ENCODE measurements around the gene BOLL.

Gene BOLL

GRCh38 chr2:197707316-197708213 lies 77.6 kb downstream of the BOLL start:
- H4K12ac ChIP-seq (ENCODE audit: low read depth, low read length) = no peak overlapping the region

GRCh38 chr2:197706839-197707207 lies 78.3 kb downstream of the BOLL start:
- no peaks in the 10 kb centered on the region for H3K27me3 ChIP-seq (ENCODE audit: insufficient read depth, low read length)
- no peak overlapping the region for H3K4me3 ChIP-seq (ENCODE audit: low read depth, low read length)
- no CpG with 5 or more reads among the region's 5 CpGs for WGBS (ENCODE audit: extremely low coverage, insufficient coverage, insufficient read length)
- peaks cover 9 to 13% of the 10 kb centered on the region in 2 experiments for H3K4me1 ChIP-seq (ENCODE audit: control insufficient read depth in 1 of 2, insufficient read depth in 2 of 2, low read length in 2 of 2)
- H2BK5ac ChIP-seq (ENCODE audit: low read depth, low read length, poor library complexity) = no peak overlapping the region
- no peaks in the 10 kb centered on the region for H3K79me2 ChIP-seq (ENCODE audit: control insufficient read depth, insufficient read depth, low read length, poor library complexity)
- no peak overlapping the region for H4K8ac ChIP-seq (ENCODE audit: low read depth, low read length)
- H2AK5ac ChIP-seq (ENCODE audit: low read length) = no peak overlapping the region
- no peak overlapping the region for H2AFZ ChIP-seq (ENCODE audit: insufficient read depth, low read length, poor library complexity)
- H3K4me2 ChIP-seq (ENCODE audit: low read length) = peak overlapping the region; percentile 98
- no peak overlapping the region for H3K18ac ChIP-seq (ENCODE audit: low read length)
- no peak overlapping the region for H2BK120ac ChIP-seq (ENCODE audit: insufficient read depth, low read length, poor library complexity)
- no peak overlapping the region for H4K91ac ChIP-seq (ENCODE audit: low read depth, low read length)
- no peak overlapping the region for H4K12ac ChIP-seq (ENCODE audit: low read depth, low read length)
- H3K79me1 ChIP-seq (ENCODE audit: low read length) = peaks cover 4% of the 10 kb centered on the region
- H3K14ac ChIP-seq (ENCODE audit: low read length) = no peak overlapping the region
- H2BK12ac ChIP-seq (ENCODE audit: low read length) = no peak overlapping the region
- no peak overlapping the region for H3K27ac ChIP-seq (ENCODE audit: low read depth, low read length)
- no peaks in the 10 kb centered on the region for H3K36me3 ChIP-seq (ENCODE audit: control insufficient read depth in 1 of 2, insufficient read depth in 2 of 2, low read length in 2 of 2)
- no peak for DNase-seq
- H3K4ac ChIP-seq (ENCODE audit: low read depth, low read length) = no peak overlapping the region
- H3K23ac ChIP-seq (ENCODE audit: low read length) = no peak overlapping the region
- no peak overlapping the region for H3K9ac ChIP-seq (ENCODE audit: low read length)
- no peaks in the 10 kb centered on the region for H3K9me3 ChIP-seq (ENCODE audit: insufficient read depth, low read depth, low read length)

More at GRCh38 chr2:197707316-197708213, 77.6 kb downstream of the BOLL start:
- no peaks in the 10 kb centered on the region for H3K9me3 ChIP-seq (ENCODE audit: insufficient read depth, low read depth, low read length)
- DNase-seq = peak; percentile 11 to 65
- H2AFZ ChIP-seq (ENCODE audit: insufficient read depth, low read length, poor library complexity) = no peak overlapping the region
- peaks cover 9 to 13% of the 10 kb centered on the region in 2 experiments for H3K4me1 ChIP-seq (ENCODE audit: control insufficient read depth in 1 of 2, insufficient read depth in 2 of 2, low read length in 2 of 2)
- no peak overlapping the region for H4K91ac ChIP-seq (ENCODE audit: low read depth, low read length)
- no peak overlapping the region for H2BK5ac ChIP-seq (ENCODE audit: low read depth, low read length, poor library complexity)
- H4K8ac ChIP-seq (ENCODE audit: low read depth, low read length) = no peak overlapping the region
- H2AK5ac ChIP-seq (ENCODE audit: low read length) = no peak overlapping the region
- H3K4me2 ChIP-seq (ENCODE audit: low read length) = peak overlapping the region; percentile 41
- WGBS (ENCODE audit: extremely low coverage, insufficient coverage, insufficient read length) = no CpG with 5 or more reads among the region's 4 CpGs
- H3K23ac ChIP-seq (ENCODE audit: low read length) = no peak overlapping the region
- H3K27ac ChIP-seq (ENCODE audit: low read depth, low read length) = no peak overlapping the region
- no peak overlapping the region for H3K18ac ChIP-seq (ENCODE audit: low read length)
- no peaks in the 10 kb centered on the region for H3K79me2 ChIP-seq (ENCODE audit: control insufficient read depth, insufficient read depth, low read length, poor library complexity)
- no peaks in the 10 kb centered on the region for H3K36me3 ChIP-seq (ENCODE audit: control insufficient read depth in 1 of 2, insufficient read depth in 2 of 2, low read length in 2 of 2)
- H3K4me3 ChIP-seq (ENCODE audit: low read depth, low read length) = no peak overlapping the region
- H3K4ac ChIP-seq (ENCODE audit: low read depth, low read length) = no peak overlapping the region
- H3K9ac ChIP-seq (ENCODE audit: low read length) = no peak overlapping the region
- H3K14ac ChIP-seq (ENCODE audit: low read length) = no peak overlapping the region
- H3K27me3 ChIP-seq (ENCODE audit: insufficient read depth, low read length) = no peaks in the 10 kb centered on the region
- H3K79me1 ChIP-seq (ENCODE audit: low read length) = peaks cover 4% of the 10 kb centered on the region
- no peak overlapping the region for H2BK12ac ChIP-seq (ENCODE audit: low read length)
- no peak overlapping the region for H2BK120ac ChIP-seq (ENCODE audit: insufficient read depth, low read length, poor library complexity)

GRCh38 chr2:197705912-197706838 lies 78.9 kb downstream of the BOLL start:
- Histone ChIP-seq H2BK12ac (ENCODE audit: low read length) (no peak overlapping the region), H3K9ac (ENCODE audit: low read length) (peak overlapping the region; percentile 71), H2AK5ac (ENCODE audit: low read length) (no peak overlapping the region), H2BK120ac (ENCODE audit: insufficient read depth, low read length, poor library complexity) (no peak overlapping the region), H3K18ac (ENCODE audit: low read length) (no peak overlapping the region), H4K8ac (ENCODE audit: low read depth, low read length) (no peak overlapping the region), H3K79me1 (ENCODE audit: low read length) (peaks cover 4% of the 10 kb centered on the region), H3K14ac (ENCODE audit: low read length) (no peak overlapping the region), H3K27me3 (ENCODE audit: insufficient read depth, low read length) (no peaks in the 10 kb centered on the region), H3K36me3 (ENCODE audit: control insufficient read depth in 1 of 2, insufficient read depth in 2 of 2, low read length in 2 of 2) (no peaks in the 10 kb centered on the region), H3K23ac (ENCODE audit: low read length) (no peak overlapping the region), H3K4me2 (ENCODE audit: low read length) (peak overlapping the region; percentile 98), H4K12ac (ENCODE audit: low read depth, low read length) (no peak overlapping the region), H2AFZ (ENCODE audit: insufficient read depth, low read length, poor library complexity) (peak overlapping the region; percentile 18), H3K4ac (ENCODE audit: low read depth, low read length) (no peak overlapping the region), H3K27ac (ENCODE audit: low read depth, low read length) (no peak overlapping the region), H2BK5ac (ENCODE audit: low read depth, low read length, poor library complexity) (no peak overlapping the region), H3K9me3 (ENCODE audit: insufficient read depth, low read depth, low read length) (no peaks in the 10 kb centered on the region), H4K91ac (ENCODE audit: low read depth, low read length) (no peak overlapping the region), H3K79me2 (ENCODE audit: control insufficient read depth, insufficient read depth, low read length, poor library complexity) (no peaks in the 10 kb centered on the region), H3K4me1 (ENCODE audit: control insufficient read depth in 1 of 2, insufficient read depth in 2 of 2, low read length in 2 of 2) (peaks cover 9 to 13% of the 10 kb centered on the region in 2 experiments), H3K4me3 (ENCODE audit: low read depth, low read length) (peak overlapping the region; percentile 95)
- no CpG with 5 or more reads among the region's 38 CpGs for WGBS (ENCODE audit: extremely low coverage, insufficient coverage, insufficient read length)
- DNase-seq = peak in 1 of 2 donors; percentile 28

GRCh38 chr2:197705121-197705911 lies 79.8 kb downstream of the BOLL start, which contains the start of gene MARS2:
TSS of gene MARS2 (plus strand) at chr2:197705369. CDS start at chr2:197705406, 37 bp downstream.
- peak; percentile 94 to 95 for DNase-seq
- peak within 1 kb of the TSS; percentile 73 for H2AFZ ChIP-seq (ENCODE audit: insufficient read depth, low read length, poor library complexity)
- no peak within 1 kb of the TSS for H2BK120ac ChIP-seq (ENCODE audit: insufficient read depth, low read length, poor library complexity)
- WGBS (ENCODE audit: extremely low coverage, insufficient coverage, insufficient read length) = no CpG with 5 or more reads among the region's 86 CpGs
- H3K79me1 ChIP-seq (ENCODE audit: low read length) = peaks cover 4% of the 10 kb centered on the region
- peak within 1 kb of the TSS; percentile 80 for H3K9ac ChIP-seq (ENCODE audit: low read length)
- peak within 1 kb of the TSS; percentile 32 for H2BK5ac ChIP-seq (ENCODE audit: low read depth, low read length, poor library complexity)
- no peak within 1 kb of the TSS for H2BK12ac ChIP-seq (ENCODE audit: low read length)
- no peaks in the 10 kb centered on the region for H3K79me2 ChIP-seq (ENCODE audit: control insufficient read depth, insufficient read depth, low read length, poor library complexity)
- no peaks in the 10 kb centered on the region for H3K27me3 ChIP-seq (ENCODE audit: insufficient read depth, low read length)
- H2AK5ac ChIP-seq (ENCODE audit: low read length) = no peak within 1 kb of the TSS
- H3K4me3 ChIP-seq (ENCODE audit: low read depth, low read length) = peak within 1 kb of the TSS; percentile 95
- H4K12ac ChIP-seq (ENCODE audit: low read depth, low read length) = peak within 1 kb of the TSS; percentile 60
- no peak within 1 kb of the TSS for H3K27ac ChIP-seq (ENCODE audit: low read depth, low read length)
- H3K9me3 ChIP-seq (ENCODE audit: insufficient read depth, low read depth, low read length) = no peaks in the 10 kb centered on the region
- no peak within 1 kb of the TSS for H3K23ac ChIP-seq (ENCODE audit: low read length)
- no peaks in the 10 kb centered on the region for H3K36me3 ChIP-seq (ENCODE audit: control insufficient read depth in 1 of 2, insufficient read depth in 2 of 2, low read length in 2 of 2)
- peak within 1 kb of the TSS; percentile 63 for H4K8ac ChIP-seq (ENCODE audit: low read depth, low read length)
- peak within 1 kb of the TSS; percentile 6 for H3K4ac ChIP-seq (ENCODE audit: low read depth, low read length)
- peaks cover 9 to 11% of the 10 kb centered on the region in 2 experiments for H3K4me1 ChIP-seq (ENCODE audit: control insufficient read depth in 1 of 2, insufficient read depth in 2 of 2, low read length in 2 of 2)
- H3K14ac ChIP-seq (ENCODE audit: low read length) = no peak within 1 kb of the TSS
- H3K4me2 ChIP-seq (ENCODE audit: low read length) = peak within 1 kb of the TSS; percentile 98
- H4K91ac ChIP-seq (ENCODE audit: low read depth, low read length) = peak within 1 kb of the TSS; percentile 33
- no peak within 1 kb of the TSS for H3K18ac ChIP-seq (ENCODE audit: low read length)
